GM19099 (cell line): Measurements from ENCODE around the gene RPUSD1.

Source experiments
- POLR2A ChIP-seq: IDR thresholded peaks from 3 replicates; pipeline ENCODE4 v1.6.1; 2011; ENCODE audit warnings: low read depth; ENCODE audit not compliant: insufficient read length; ENCODE audit errors: extremely low read depth

The RPUSD1 gene

DNA sequence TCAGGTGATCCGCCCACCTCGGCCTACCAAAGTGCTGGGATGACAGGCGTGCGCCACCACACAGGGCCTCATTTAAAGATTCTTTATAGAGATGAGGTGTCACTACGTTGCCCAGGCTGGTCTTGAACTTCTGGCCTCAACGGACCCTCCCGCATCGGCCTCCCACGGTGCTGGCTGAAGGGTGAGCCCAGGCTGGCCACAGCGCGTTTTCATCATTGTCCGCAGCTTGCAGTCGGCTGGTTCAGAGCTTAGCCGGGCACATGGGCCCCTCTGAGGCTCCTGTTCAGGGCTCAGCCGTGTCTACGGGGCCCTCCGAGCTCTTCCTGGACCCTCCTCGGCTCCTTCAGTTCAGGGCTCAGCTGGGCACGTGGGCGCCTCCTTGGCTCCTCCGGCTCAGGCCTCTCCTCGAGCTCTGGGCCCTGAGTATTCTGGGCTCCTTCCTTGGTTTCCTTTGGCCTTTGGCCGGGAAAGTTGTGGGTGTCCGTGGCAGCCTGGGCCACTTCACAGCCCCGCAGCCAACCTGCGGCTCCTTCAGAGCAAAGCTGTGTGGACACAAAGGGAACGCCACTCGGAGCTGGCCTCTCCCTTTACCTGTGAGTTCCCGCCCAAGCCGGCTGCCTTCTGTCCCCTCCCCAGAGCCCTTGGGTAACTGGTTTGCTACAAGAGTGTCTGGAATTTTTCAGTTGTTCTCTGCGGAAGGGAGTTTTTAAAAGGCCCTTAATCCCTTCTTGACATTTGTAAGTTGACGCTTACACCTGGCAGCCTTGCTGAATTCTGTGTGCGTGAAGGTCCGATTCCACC lies 28.9 kb downstream of the RPUSD1 start:
- TF ChIP-seq POLR2A = no peak

DNA sequence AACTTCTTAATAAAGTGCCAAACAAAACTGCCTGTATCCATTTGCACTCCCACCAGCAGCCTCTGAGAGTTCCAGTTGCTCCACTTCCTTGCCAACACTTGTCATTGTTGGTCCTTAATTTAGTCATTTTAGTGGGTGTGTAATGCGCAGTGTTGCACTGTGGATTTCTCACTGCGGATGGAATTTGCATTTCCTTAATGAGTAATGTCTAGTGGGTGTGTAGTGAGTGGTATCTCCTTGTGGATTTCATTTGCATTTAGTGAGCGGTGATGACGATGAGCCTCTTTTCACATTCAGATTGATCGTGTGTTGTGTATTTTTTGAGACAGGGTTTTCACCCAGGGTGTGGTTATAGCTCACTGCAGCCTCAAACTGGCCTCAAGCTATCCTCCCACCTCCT lies 31.8 kb downstream of the RPUSD1 start:
- TF ChIP-seq POLR2A = no peak

DNA sequence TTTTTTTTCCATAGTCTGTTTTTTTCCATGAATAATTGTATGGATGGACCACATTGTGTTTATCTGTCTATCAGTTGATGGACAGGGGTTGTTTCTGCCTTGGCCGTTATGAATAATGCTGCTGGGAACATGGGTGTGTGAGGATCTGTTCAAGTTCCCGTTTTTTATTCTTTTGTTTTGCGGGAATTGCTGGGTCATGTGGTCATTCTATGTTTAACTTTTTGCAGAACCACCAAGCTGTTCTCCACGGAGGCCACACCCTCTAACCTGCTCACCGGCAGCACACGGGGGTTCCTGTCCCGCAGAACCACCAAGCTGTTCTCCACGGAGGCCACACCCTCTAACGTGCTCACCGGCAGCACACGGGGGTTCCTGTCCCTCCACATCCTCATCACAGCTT lies 33.5 kb downstream of the RPUSD1 start:
- TF ChIP-seq POLR2A = no peak

DNA sequence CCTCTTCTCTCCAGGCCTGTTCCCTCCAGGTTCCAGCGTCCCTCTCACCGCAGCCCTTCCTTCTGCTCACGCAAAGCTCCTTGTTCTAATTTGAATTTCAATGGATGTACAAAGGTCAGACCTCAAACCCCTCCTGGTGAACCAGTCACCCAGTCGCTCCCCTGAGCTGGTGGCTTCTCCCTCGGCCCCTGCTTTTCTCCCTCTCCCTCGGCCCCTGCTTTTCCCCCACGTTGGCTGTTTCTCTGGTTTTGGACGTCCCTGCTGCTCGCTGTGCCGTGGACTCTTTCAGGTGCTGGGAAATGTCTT lies 36.2 kb downstream of the RPUSD1 start:
- no peak for TF ChIP-seq POLR2A

DNA sequence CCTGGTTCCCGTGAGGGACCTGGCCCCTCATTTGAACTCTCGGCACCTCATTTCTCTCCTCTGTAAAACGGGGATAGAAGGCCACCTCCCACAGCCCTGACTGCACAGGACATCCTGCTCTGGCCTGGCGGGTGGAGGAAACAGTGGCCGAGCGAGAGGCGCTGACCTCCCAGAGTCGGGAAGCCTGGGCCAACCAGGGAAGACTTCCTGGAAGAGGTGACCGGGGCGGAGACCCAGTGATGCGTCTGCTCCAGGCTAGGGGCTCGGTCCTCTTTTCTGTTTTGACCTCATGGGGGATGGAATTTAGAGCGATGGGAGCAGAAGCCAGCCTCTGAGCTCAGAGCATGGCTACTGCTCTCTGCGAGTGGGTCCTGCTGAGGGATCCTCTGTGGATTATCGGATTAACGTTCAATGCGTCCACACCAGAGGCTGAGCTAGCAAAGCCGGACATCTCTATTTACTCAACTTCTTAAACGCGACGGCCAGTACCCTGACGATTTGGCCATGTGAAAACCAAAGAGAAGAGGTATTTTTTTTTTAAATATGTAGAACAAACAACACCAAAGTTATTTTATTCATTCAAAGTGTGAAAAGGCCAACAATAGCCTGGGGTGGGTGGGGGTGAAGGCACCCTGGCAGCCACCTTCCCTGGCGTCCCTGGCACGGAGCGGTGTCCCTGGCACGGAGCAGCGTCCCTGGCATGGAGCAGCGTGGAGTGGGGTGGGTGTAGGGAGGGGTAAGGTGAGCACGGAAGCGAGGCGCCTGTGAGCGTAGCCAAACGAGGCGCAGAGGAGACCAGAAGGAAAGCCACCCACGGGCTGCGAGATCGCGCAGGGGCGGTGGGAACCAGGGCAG lies 36.8 kb downstream of the RPUSD1 start:
- no peak for TF ChIP-seq POLR2A

DNA sequence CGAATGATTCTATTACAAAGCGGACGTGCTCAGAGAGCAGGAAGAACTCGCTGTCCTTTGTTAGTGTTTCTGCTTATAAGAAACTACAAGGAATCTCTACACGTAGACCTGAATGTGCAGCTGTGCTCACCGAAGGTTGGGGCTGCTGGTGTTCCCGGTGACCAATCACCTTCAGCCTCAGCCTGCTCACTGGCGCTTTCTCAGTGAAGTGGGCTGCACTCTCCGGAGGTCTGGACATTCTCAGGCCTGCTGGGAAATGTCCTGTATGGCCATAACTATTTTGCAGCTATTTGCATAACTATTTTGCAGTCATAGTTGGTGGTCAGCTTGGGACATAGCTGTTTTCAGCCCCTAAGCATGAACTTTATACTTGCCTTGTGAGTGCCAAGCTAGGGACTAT lies 37.7 kb downstream of the RPUSD1 start:
- TF ChIP-seq POLR2A = no peak

DNA sequence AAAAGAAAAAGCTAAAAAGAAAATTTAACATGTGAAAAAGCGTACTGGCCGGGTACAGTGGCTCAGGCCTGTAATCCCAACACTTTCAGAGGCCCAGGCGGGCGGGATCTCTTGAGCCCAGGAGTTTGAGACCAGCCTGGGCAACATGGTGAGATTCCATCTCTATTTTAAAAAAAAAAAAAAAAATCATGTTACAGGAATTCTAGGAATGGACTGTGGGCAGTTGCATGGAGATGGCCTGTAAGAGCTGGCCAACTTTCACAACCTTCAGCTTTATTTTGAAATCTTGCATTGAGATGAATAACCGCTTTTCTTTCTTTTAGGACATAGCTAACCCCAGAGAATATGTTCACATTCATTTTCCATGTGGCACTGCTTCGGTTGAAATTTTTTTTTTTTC lies 39.2 kb downstream of the RPUSD1 start:
- TF ChIP-seq POLR2A = no peak

DNA sequence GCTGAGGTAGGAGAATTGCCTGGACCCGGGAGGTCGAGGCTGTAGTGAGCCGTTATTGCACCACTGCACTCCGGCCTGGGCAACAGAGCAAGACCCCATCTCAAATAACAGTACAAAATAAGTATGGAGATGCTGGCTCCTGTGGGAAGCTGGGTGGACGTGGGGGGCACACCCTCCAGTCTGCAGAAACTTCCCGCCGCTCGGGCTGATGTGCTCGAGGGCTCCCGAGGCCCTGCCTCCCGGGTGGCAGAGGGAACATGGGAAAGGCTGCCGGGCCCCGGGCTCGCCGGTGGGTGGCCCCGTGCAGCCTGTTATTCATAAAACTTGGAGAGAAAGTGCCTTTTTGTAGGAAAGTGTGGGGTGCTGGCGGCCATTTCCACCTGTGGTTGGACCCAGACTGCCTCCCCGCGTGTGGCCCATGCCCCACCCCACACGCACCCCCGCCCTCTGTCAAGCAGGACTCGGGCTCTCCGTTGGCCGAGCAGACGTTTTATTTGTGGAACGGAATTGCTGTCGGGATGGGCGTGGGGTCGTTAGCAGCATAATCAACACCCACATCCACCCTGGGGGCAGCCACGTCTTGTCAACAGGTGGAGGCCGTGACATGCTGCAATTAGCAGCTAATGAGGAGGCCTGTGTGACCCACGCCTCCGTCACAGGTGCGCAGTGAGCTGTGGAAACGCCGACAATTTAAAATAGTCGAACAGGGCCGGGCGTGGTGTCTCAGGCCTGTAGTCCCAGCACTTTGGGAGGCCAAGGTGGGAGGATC lies 40.0 kb downstream of the RPUSD1 start:
- no peak for TF ChIP-seq POLR2A

DNA sequence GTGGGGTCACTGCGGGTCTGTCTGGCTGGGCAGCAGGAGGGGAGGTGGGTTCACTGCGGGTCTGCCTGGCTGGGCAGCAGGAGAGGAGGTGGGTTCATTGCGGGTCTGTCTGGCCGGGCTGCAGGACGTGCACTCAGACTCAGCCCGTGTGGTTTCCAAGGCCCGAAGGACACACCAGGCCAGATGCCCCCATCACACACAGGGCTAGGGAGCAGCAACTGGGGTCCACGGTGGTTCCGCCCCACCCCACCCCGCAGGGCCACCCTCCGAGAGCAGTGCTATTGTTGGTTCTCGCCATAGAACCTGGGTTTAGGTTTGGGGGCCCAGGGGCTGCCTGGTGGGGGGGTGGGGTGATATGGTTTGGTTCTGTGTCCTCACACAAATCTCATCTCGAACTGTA lies 41.5 kb downstream of the RPUSD1 start:
- TF ChIP-seq POLR2A = no peak

DNA sequence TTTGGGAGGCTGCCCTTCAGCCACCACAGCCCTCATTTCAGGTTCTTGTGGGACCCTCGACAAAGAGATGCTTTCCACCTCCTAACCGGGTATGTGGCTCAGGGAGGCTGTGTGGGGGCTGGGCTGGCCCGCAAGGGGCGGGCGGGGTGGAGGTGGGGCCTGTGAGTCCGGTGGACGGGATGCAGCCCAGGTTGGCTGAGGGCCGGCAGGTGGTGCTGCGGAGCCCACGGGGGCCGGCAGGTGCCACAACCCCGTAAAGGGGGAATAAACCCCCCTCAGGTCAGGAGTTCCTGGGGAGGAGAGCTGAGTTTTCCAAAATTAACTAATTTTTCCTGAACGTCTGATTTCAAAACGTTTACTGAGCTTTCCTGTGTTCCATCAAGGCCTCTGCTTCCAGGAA lies 42.4 kb downstream of the RPUSD1 start:
- TF ChIP-seq POLR2A = no peak

DNA sequence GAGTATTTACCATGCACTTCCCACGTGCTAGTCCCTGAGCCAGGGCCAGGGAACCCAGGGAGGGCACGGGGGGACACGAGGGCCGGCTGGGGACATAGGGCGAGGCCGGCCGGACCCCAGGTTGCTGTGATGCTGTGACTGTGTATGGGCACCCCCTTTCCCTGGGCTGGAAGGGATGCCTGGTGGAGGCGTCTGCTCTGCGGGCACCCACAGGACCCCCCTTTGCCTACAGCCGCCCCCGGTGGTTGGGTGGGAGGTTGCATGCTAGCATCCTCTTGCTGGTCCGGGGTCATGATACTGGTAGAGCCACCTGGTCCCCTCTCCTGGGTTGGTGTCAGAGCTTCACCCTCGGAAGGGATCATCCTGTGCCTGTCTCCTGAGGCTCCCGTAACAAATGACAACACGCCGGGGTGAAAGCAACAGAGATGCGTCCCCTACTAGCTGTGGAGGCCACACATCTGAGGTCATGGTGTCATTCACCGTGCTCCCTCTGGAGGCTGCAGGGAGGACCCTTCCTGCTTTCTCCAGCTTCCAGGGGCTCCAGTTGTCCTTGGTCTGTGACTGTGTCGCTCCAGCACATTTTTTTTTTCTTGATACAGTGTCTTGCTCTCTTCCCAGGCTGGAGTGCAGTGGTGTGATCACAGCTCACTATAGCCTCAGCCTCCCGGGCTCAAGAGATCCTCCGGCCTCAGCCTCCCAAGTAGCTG lies 44.2 kb downstream of the RPUSD1 start:
- no peak for TF ChIP-seq POLR2A

DNA sequence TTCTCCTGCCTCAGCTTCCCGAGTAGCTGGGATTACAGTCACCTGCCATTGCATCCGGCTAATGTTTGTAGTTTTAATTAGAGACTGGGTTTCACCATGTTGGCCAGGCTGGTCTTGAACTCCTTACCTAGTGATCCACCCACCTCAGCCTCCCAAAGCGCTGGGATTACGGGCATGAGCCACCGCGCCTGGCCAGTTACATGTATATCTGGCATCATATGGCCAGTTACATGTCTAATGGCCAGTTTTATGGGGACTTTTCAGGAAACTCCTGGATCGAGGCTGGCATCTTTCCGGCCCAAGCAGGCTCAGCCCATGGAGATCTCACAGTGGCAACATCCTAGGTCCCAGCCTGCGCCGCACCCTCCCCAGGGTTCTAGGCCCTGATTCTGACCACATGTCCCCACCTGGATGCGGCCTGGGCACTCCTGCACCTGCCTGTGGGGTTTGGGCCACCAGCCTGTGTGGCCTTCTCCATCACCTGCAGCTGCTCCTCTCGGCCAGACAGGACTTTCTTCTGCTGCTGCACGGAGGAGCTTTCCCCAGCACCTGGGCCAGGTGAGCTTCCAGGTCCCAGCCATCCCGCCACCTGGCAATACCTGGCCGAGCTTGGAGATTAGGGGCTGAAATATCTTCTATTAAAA lies 46.1 kb downstream of the RPUSD1 start:
- TF ChIP-seq POLR2A = no peak

DNA sequence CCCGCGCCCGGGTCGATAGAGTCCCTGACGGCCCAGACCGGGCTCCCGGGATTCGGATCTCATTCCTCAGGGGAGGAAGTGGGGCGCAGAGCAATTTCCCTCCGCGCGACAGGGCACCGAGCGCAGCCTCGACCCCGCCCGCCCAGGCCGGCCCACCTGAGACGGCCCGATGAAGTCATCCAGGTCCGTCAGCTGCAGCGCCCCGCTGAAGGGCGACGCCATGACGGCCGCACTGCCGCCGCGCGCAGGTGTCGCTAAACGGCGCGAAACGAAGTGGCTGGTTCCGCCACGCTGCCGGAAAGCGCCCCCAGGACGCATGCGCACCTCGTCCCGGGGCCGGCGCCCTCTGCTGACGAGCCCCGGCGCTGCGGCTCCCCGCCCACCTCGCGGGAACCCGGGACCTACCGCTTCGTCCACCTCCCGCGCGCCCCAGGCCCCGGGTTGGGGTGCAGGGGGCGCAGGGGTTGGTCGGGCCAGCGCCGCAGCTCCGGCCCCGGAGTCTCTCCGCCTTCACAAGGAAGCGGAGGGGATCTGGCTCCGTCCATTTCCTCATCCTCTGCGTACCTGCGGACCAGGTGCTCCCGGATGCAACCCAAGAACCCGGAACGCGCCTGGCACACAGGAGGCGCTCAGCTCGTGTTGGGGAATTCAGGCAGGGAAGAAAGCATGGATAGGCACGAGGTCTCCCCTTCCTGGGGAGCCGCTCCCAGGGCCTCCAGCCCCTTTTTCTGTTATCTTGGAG lies 47.2 kb downstream of the RPUSD1 start, which contains the start of gene CIAO3:
Gene CIAO3 (minus strand): TSS at position 234 of the 742 bp plus-strand sequence. CDS start 12 bp downstream, at position 222.
- TF ChIP-seq POLR2A = peak; percentile 78

DNA sequence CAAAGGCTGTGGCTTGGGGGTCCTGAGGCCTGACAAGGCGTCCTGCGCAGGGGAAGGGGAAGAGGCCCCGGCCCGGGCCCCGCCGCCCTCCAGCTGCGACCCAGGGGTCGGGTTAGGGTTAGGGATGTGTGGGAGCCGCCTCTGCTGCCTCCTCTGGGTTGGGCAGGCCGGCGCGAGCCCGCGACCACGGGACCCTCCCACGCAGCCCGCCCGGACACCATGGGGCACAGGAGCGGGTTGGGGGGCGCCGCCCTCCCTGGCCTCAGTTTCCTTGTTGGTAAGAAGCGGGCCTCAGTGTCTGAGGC lies 47.8 kb downstream of the RPUSD1 start:
- TF ChIP-seq POLR2A = no peak
